AG04450 (cell line): ENCODE data around the gene RNF213. TPM values are rescaled to one million over a fixed set of nuclear protein-coding genes. Genes with fewer than 3 reads are reported as not detected.

ENCODE experiments used
- CTCF ChIA-PET: fragments of 300-600, 350-600 bp; formaldehyde crosslinking; extraction: SDS; loops from one replicate; lab custom pipeline; 2022; ENCODE audit warnings: antibody characterized with exemption, inconsistent platforms; lab: Charles Lee
- POLR2A ChIA-PET: fragments of 350-600 bp; formaldehyde crosslinking; extraction: SDS; loops from one replicate; lab custom pipeline; 2021; ENCODE audit warnings: antibody characterized with exemption, inconsistent platforms; lab: Yijun Ruan, JAX
- DNase-seq: peaks from one replicate; pipeline ENCODE4 v3.0.0-alpha.2; 2011; ENCODE audit warnings: low read depth, low spot score
- H3K27ac ChIP-seq: one replicate; pipeline ENCODE4 v1.5.1; 2012; ENCODE audit warnings: low read depth, low read length, control low read depth
- H3K27me3 ChIP-seq: one replicate; pipeline ENCODE4 v1.6.0; 2012; ENCODE audit warnings: low read length; ENCODE audit not compliant: control insufficient read depth, insufficient read depth
- H3K4me3 ChIP-seq: 2 replicates; pipeline ENCODE4 v1.5.1; 2011; ENCODE audit warnings: mild to moderate bottlenecking, low read depth, low read length, control low read depth
- H3K9me3 ChIP-seq: 2 replicates; pipeline ENCODE4 v1.5.1; 2012; ENCODE audit warnings: low read length; ENCODE audit not compliant: control insufficient read depth, insufficient read depth
- CTCF ChIP-seq: IDR thresholded peaks from 2 replicates; pipeline ENCODE4 v1.5.1; 2011; ENCODE audit warnings: low read depth, low read length, control low read depth, inconsistent platforms
- polyA plus RNA-seq: library from polyadenylated mRNA; depleted of rRNA; stranded (reverse); fragments of >200 nt; gene quantifications from 2 replicates; pipeline ENCODE4 v1.2.3, GENCODE V29; 2011

RNF213 gene
- polyA plus RNA-seq, 1 experiment: 46.8 TPM

- POLR2A ChIA-PET: no interaction called here
- CTCF ChIA-PET: interaction anchor here (1.3 kb wide), 1 partner anchor 10 kb away, joined by 3 read pairs; no protein-coding TSS in a partner anchor
Observed at GRCh38 chr17:80371196-80371595, 110.5 kb downstream of the RNF213 start.

GRCh38 chr17:80372456-80372855 lies 111.8 kb downstream of the RNF213 start:
- POLR2A ChIA-PET: no interaction called here
- no peak for TF ChIP-seq CTCF
- DNase-seq: no peak
- H3K9me3 ChIP-seq: no peaks in the 10 kb centered on the region; the same call in 1 of the 2 replicates
- CTCF ChIA-PET: no interaction called here
- no peak overlapping the region for H3K27ac ChIP-seq
- no peak overlapping the region for H3K4me3 ChIP-seq
- no peaks in the 10 kb centered on the region for H3K27me3 ChIP-seq

More at GRCh38 chr17:80371196-80371595, 110.5 kb downstream of the RNF213 start:
- H3K4me3 ChIP-seq: no peak overlapping the region
- no peak overlapping the region for H3K27ac ChIP-seq
- H3K9me3 ChIP-seq: no peaks in the 10 kb centered on the region; the same call in 1 of the 2 replicates
- no peaks in the 10 kb centered on the region for H3K27me3 ChIP-seq
- TF ChIP-seq CTCF: no peak
- DNase-seq: no peak

GRCh38 chr17:80372922-80373570 lies 112.4 kb downstream of the RNF213 start:
- Histone ChIP-seq H3K9me3 (no peaks in the 10 kb centered on the region; the same call in 1 of the 2 replicates), H3K27me3 (no peaks in the 10 kb centered on the region), H3K27ac (no peak overlapping the region), H3K4me3 (no peak overlapping the region)
- ChIA-PET CTCF (no interaction called here), POLR2A (interaction anchor here (0.6 kb wide), 1 partner anchor 279 kb away, joined by 3 read pairs; no protein-coding TSS in a partner anchor)
- no peak for TF ChIP-seq CTCF
- DNase-seq: no peak

- H3K4me3 ChIP-seq: no peak overlapping the region
- CTCF ChIA-PET: no interaction called here
- DNase-seq: no peak
- H3K9me3 ChIP-seq: no peaks in the 10 kb centered on the region; the same call in 1 of the 2 replicates
- no peak overlapping the region for H3K27ac ChIP-seq
- no peaks in the 10 kb centered on the region for H3K27me3 ChIP-seq
- no peak for TF ChIP-seq CTCF
- POLR2A ChIA-PET: interaction anchor here (0.6 kb wide), 1 partner anchor 18 kb away, joined by 9 read pairs; no protein-coding TSS in a partner anchor
Observed at GRCh38 chr17:80374039-80374731, 113.5 kb downstream of the RNF213 start.
